T-helper 1 cell (primary cell): ENCODE measurements around the gene SERPINA12.
"Not testable (repeated sequence)": the region's sequence is repeated elsewhere in the genome, so short reads cannot be mapped to it uniquely, and the experiment has no call there.

ENCODE experiments used
- DNase-seq, 5 donors: peaks; one replicate each; pipeline ENCODE4 v3.0.0-alpha.2; 2012 to 2020

SERPINA12 gene

GRCh38 chr14:94536836-94537235 is 27.6 kb upstream of the SERPINA12 start:
- no peak for DNase-seq

- DNase-seq = no peak
These were observed 26.2 kb upstream of the SERPINA12 start for GRCh38 chr14:94535506-94535905.

- DNase-seq = no peak
These were observed 23.2 kb upstream of the SERPINA12 start for GRCh38 chr14:94532447-94532846.

- no peak for DNase-seq
These were observed 21.9 kb upstream of the SERPINA12 start for GRCh38 chr14:94531187-94531586.

- no peak for DNase-seq
These were observed 14.8 kb upstream of the SERPINA12 start for GRCh38 chr14:94524093-94524492.

- no peak for DNase-seq
These were observed 14.0 kb upstream of the SERPINA12 start for GRCh38 chr14:94523265-94523664.

GRCh38 chr14:94522115-94522724 is 13.0 kb upstream of the SERPINA12 start:
- DNase-seq = no peak

GRCh38 chr14:94521375-94522114 is 12.3 kb upstream of the SERPINA12 start:
- DNase-seq = no peak

GRCh38 chr14:94517641-94518257 is 8.5 kb upstream of the SERPINA12 start:
- no peak for DNase-seq

- DNase-seq = no peak
These were observed 8.0 kb upstream of the SERPINA12 start for GRCh38 chr14:94517248-94517640.

- DNase-seq = no peak
These were observed 6.6 kb upstream of the SERPINA12 start for GRCh38 chr14:94515856-94516255.

- no peak for DNase-seq
These were observed 6.2 kb upstream of the SERPINA12 start for GRCh38 chr14:94515426-94515825.

GRCh38 chr14:94514351-94514750 is 5.1 kb upstream of the SERPINA12 start:
- DNase-seq = no peak

GRCh38 chr14:94510481-94510880 is 1.2 kb upstream of the SERPINA12 start:
- DNase-seq = not testable (repeated sequence)

- DNase-seq = no peak
These were observed 3.6 kb downstream of the SERPINA12 start for GRCh38 chr14:94505641-94506040.

- no peak for DNase-seq
These were observed 4.1 kb downstream of the SERPINA12 start for GRCh38 chr14:94505206-94505605.

GRCh38 chr14:94501588-94502516 is 7.4 kb downstream of the SERPINA12 start:
- no peak for DNase-seq

GRCh38 chr14:94500264-94500663 is 9.0 kb downstream of the SERPINA12 start:
- DNase-seq = no peak

- DNase-seq = no peak
These were observed 9.6 kb downstream of the SERPINA12 start for GRCh38 chr14:94499673-94500072.

GRCh38 chr14:94498215-94498614 is 11.1 kb downstream of the SERPINA12 start:
- DNase-seq = no peak

- no peak for DNase-seq
These were observed 15.2 kb downstream of the SERPINA12 start for GRCh38 chr14:94494085-94494484.

- no peak for DNase-seq
These were observed 17.8 kb downstream of the SERPINA12 start for GRCh38 chr14:94491511-94491910.

- DNase-seq = no peak
These were observed 19.9 kb downstream of the SERPINA12 start for GRCh38 chr14:94489336-94489735.
